ENCODE results near the gene WSB2. TPM values are rescaled to one million over a fixed set of nuclear protein-coding genes. Genes with fewer than 3 reads are reported as not detected.

The WSB2 gene
- total and polyA plus RNA-seq, 2 of the 8 experiments (the other 6 are each of a cell fraction or from before 2014, with no cell fraction given): 47.5 to 58.2 TPM

- POLR2A ChIA-PET (ENCODE audit: partially characterized antibody): interaction anchor here (1.2 to 8.4 kb wide), 5 partner anchors 12 to 24 kb away, joined by 3 to 59 read pairs (median 7); partner anchors contain the start of gene VSIG10
- WGBS, 2 experiments (ENCODE audit: extremely low coverage in 1 of 2, insufficient coverage in 1 of 2, insufficient read length in 1 of 2, insufficient replicate concordance in 2 of 2, low coverage in 1 of 2, low lambda C conversion rate in 2 of 2, missing lambda C conversion rate in 1 of 2): 90% methylated on average over 9 of the region's 9 CpGs; no CpG with 5 or more reads in 1 of the 2 experiments
- Histone ChIP-seq H4K5ac (ENCODE audit: insufficient read length, low read depth, low read length) (no peak overlapping the region), H3K23me2 (ENCODE audit: low read depth, low read length) (no peaks in the 10 kb centered on the region), H2BK15ac (ENCODE audit: low read length) (no peak overlapping the region), H2BK12ac (ENCODE audit: low read depth, low read length) (no peak overlapping the region), H4K8ac (ENCODE audit: extremely low read depth, insufficient read depth, low read length) (no peak overlapping the region), H3K23ac (ENCODE audit: insufficient read length) (no peak overlapping the region), H3K18ac (ENCODE audit: extremely low read depth, low read length) (no peak overlapping the region), H4K91ac (replicated peaks; ENCODE audit: insufficient read length, low read length) (no peak overlapping the region), H3K4me1 (replicated peaks in 1 of 4; ENCODE audit: control insufficient read depth in 3 of 4, insufficient read depth in 4 of 4, low read length in 3 of 4) (no peaks in the 10 kb centered on the region), H3K4me2 (ENCODE audit: insufficient read depth in 1 of 2, low read depth in 2 of 2, low read length in 2 of 2) (no peak overlapping the region), H3K27me3 (replicated peaks in 1 of 4; ENCODE audit: control insufficient read depth in 3 of 4, extremely low read depth in 1 of 4, insufficient read depth in 3 of 4, low read length in 3 of 4) (no peaks in the 10 kb centered on the region), H2BK20ac (ENCODE audit: low read length) (no peak overlapping the region), H3K4me3 (ENCODE audit: extremely low read depth in 1 of 4, insufficient read depth in 2 of 4, low read depth in 3 of 4, low read length in 4 of 4) (no peak overlapping the region), H3K36me3 (ENCODE audit: control insufficient read depth in 2 of 4, insufficient read depth in 4 of 4, low read length in 3 of 4) (peaks cover 0 to 56% (median 25%) of the 10 kb centered on the region in 4 experiments; a peak in 6 of 8 replicates), H3K27ac (ENCODE audit: low read depth, low read length) (no peak overlapping the region), H3K9ac (replicated peaks in 1 of 4; ENCODE audit: extremely low read depth in 1 of 4, low read depth in 3 of 4, low read length in 3 of 4) (no peak overlapping the region), H2BK5ac (ENCODE audit: low read depth, low read length) (no peak overlapping the region), H2AK5ac (ENCODE audit: low read depth, low read length) (no peak overlapping the region), H3K56ac (replicated peaks; ENCODE audit: insufficient read length, low read depth, low read length) (no peak overlapping the region), H3K14ac (ENCODE audit: insufficient read length) (no peak overlapping the region), H2AFZ (ENCODE audit: low read length) (no peak overlapping the region), H2BK120ac (replicated peaks; ENCODE audit: low read depth, low read length) (no peak overlapping the region), H3K79me1 (ENCODE audit: low read depth, low read length) (peaks cover 2% of the 10 kb centered on the region), H4K20me1 (replicated peaks in 1 of 2; ENCODE audit: control insufficient read depth in 1 of 2, insufficient read depth in 2 of 2, low read length in 2 of 2) (peaks cover 0 to 9% of the 10 kb centered on the region in 2 experiments), H3K9me3 (ENCODE audit: insufficient read depth in 2 of 2, low read depth in 1 of 2, low read length in 1 of 2) (no peaks in the 10 kb centered on the region), H3K4ac (replicated peaks; ENCODE audit: insufficient read length, low read depth, low read length) (no peak overlapping the region), H3K79me2 (ENCODE audit: control insufficient read depth in 1 of 2, insufficient read depth in 2 of 2, low read length in 2 of 2) (peaks cover 0 to 22% of the 10 kb centered on the region in 2 experiments; a peak in 2 of 4 replicates)
- no peak for TF ChIP-seq EZH2 (IDR thresholded peaks at IDR 0.05; ENCODE audit: low read depth, low read length, severe bottlenecking)
- 0 out of 3 replicates have a peak, but pooled peaks of 1 of the 2 experiments have one; percentile 25 for TF ChIP-seq POLR2A (IDR thresholded peaks at IDR 0.05; ENCODE audit: control extremely low read depth in 1 of 2, low read depth in 2 of 2, low read length in 2 of 2)
- no peak for FAIRE-seq
- CTCF ChIA-PET (ENCODE audit: partially characterized antibody): interaction anchor here (1.2 to 1.6 kb wide), 4 partner anchors 10 to 30 kb away, joined by 3 to 6 read pairs (median 4); no protein-coding TSS in a partner anchor
- DNase-seq (ENCODE audit: low read depth in 1 of 2, low spot score in 2 of 2): no peak
These were observed 28.8 kb upstream of the WSB2 start for GRCh38 chr12:118089782-118090181.
